NCI-H1436 treated with DMSO at 0.1 percent for 48 hours (cell line): ENCODE data around the gene ZNRF3.

Experiments
- DNase-seq: peaks from one replicate; lab custom pipeline; 2025; lab: John Stamatoyannopoulos, UW

Gene ZNRF3

GRCh38 chr22:28952857-28953256 lies 69.5 kb downstream of the ZNRF3 start:
- DNase-seq, result no peak

DNA sequence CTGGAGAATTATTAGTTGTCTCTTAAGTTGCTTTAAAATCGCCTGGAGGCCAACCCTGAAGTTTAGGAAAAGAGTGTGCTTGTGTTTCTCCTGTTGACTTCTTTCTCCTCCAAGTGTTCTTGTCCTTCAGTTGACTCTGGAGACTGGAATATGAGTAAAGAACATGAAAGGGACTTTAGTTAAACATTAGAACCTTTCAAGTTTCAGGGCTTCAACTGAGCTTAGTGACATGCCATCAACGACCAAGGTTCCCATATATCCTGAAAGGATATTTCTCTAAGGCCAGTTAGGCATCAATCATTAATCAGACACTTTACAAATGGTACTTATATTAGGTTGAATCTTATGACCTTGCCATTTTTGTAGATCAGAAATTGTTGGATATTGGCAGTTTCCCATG lies 70.0 kb downstream of the ZNRF3 start:
- DNase-seq, result no peak

DNA sequence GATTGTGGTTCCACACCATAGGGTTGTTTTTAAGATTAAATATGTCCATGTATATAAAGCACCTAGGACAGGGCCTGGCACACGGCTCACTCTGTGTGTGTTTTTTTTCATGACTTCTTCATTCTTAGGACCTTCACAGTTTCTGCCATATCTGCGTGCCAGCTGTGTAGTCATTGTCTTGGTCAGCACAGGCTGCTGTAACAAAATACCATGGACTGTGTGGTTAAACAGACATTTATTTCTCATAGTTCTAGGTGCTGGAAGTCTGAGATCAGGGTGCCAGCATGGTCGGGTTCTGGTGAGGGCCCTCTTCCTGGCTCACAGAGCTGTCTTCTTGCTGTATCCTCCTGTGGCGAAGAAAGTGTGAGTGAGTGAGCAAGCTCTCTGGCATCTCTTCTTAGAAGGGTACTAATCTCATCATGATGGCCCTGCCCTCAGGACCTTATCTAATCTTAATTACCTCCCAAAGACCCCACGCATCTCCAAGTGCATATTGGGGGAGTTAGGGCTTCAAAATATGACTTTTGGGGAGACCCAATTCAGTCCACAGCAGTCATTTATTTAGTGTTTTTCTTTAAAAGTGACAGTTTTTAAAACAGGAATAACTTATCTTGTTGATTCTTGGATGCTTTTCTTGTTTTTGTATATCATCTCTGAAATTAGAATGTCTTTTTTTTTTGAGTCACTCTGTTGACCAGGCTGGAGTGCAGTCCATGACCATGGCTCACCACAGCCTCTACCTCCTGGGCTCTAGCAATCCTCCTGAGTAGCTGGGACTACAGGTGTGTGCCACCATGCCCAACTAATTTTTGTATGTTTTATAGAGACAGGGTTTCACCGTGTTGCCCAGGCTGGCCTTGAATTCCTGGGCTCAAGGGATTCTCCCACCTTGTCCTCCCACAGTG lies 70.9 kb downstream of the ZNRF3 start:
- no peak for DNase-seq

DNA sequence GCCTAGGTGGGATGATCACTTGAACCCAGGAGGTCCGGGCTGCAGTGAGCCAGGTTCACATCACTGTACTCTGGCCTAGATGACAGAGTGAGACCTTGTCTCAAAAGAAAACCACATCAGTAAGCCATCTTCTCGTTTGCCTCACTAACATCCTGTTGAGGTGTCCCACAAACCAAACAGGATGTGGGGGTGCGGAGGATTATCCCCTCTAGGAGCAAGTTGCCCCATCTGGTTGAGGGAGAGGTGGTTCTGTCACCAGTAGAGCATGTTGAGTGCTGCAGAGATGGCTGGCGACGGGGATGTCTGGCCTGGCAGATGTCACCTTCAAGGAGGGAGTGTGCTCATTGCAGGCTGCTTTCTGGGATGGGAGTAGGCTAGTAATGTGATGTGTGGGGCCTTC lies 72.4 kb downstream of the ZNRF3 start:
- no peak for DNase-seq

- DNase-seq, result no peak
Observed at GRCh38 chr22:28956506-28956905, 73.1 kb downstream of the ZNRF3 start.

DNA sequence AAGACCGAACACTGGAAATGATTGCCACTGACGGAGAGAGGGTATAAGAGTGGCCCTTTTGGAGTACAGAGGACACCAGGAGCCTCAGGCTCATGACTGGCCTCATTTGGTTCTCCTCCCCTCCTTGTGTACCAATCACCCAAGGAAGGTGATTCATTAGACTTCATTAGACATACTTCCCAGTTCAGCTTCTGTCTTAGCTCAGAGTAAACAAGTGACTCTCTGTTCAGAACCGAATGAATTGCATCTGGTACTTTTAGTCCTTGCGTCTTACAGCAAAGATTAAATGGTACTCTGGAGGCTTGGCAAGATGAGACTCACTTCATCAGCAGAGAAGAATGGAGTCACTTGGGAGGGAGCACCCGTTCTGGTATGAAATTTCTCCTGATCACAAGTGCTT lies 75.2 kb downstream of the ZNRF3 start:
- no peak for DNase-seq

GRCh38 chr22:28962042-28962554 lies 78.7 kb downstream of the ZNRF3 start:
- DNase-seq, result no peak

DNA sequence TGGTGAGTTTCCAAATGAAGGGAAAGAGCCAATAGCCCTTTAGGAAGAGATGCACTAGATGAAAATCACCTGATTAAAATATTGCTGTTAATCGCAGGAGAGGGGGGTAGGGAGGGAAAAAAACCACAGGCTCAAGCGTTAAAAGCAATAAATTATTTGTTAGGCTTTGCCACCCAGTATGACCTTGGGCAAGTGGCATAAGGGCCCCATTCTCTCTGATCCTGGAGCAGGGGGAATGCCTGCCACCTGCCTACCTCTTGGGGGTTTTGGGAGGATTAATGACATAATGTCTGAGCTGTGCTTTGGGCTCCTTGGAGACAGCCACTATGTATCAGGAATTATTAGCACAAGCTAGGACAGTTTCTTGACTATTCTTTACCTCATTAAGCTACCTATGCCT lies 80.0 kb downstream of the ZNRF3 start:
- no peak for DNase-seq

- no peak for DNase-seq
Observed at GRCh38 chr22:28967163-28967665, 83.8 kb downstream of the ZNRF3 start.

DNA sequence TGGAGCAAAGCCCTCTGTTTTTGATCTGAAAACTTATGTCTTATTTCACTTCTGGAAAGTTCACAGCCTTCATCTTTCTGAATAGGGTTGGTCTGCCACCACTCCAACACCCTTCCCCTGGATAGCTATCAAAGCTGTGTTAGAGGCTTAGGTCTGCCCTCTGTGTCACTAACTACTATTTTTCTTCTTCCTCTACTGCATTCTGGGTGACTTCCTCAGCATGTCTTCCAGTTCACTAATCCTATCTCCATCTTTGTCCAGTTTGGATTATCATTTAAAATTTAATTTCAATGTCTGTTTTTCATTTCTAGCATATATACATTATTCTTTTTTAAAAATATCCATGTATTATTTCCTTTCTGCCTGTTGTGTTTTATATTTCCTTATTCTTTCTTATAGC lies 84.6 kb downstream of the ZNRF3 start:
- DNase-seq, result no peak

DNA sequence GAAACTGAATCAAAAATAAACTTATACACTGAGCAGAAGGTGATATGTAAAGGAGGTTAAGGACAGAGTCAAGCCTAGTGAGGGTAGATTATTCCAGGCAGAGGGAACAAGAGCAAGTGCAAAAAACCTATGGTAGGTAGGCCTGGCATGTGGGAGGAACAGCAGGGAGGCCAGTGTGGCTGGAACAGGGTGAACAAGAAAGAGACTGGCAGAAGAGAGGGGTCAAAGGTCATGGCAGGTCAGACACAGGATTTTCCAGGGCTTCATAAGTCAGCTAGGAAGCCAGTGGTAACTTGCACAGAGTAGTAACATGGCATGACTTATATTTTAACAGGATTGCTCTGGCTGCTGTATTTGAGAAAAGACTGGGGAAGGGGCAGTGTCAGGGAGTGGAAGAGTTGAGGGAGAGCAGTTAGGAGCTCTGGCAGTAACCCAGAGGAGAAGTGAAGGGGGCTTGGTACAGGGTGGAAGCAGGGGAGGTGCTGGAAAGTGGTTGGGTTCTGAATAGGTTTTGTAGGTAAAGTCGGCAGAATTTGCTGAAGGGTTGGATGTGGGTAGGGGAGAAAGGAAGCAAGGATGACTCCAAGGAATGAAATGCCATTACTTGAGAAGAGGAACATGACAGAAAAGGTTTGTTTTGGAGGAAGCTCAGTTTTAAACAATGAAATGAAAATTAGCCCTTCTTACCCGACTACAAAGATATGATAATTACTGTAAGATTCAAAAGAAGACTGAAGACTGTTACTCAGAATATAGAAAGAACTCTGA lies 86.2 kb downstream of the ZNRF3 start:
- DNase-seq, result no peak

- no peak for DNase-seq
Observed at GRCh38 chr22:28973352-28973751, 90.0 kb downstream of the ZNRF3 start.

GRCh38 chr22:28977060-28977459 lies 93.7 kb downstream of the ZNRF3 start:
- no peak for DNase-seq

DNA sequence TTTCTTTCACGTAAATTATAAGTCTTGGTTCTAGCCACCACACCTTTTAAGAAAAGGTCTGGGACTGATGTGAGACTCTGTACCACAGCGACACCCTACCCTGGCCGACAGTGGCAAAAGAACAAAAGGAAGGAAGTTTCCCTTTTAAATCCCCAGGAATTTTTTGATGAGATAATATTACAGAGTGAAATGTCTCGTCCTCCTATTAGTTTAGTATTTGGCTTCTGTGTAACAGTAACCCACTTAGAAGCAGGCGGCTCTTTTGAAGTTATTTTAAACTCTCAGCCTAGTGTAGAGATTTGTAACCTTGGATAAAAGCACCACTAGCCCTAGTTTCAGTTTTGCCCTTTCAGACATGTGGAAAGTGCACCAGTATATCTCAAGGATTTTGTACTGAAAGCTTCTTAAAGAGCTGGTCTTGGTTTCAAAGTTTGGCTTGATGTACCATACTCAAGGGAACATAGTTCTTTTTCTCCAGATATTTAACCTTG lies 94.2 kb downstream of the ZNRF3 start:
- DNase-seq, result no peak

- DNase-seq, result no peak
Observed at GRCh38 chr22:28978158-28978557, 94.8 kb downstream of the ZNRF3 start.

GRCh38 chr22:28978863-28979796 lies 95.8 kb downstream of the ZNRF3 start:
- DNase-seq, result no peak

DNA sequence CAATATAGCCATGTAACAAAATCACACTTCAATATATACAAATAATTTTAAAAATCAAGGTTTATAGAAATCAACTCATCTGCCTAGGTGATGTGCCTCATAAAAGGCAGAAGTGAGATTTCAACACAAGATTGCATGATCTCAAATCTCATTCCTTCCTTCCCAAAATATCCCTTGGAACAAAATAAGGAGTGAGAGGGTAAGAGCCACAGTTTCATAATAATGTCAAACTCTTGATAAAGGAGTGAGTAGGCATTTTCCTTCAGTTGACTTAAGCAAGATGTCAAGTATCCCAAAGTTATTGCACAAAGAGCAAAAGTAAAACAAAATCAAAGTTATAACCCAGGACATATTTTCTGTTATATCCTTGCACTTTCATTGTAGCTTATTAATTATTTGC lies 97.0 kb downstream of the ZNRF3 start:
- no peak for DNase-seq

GRCh38 chr22:28981818-28982499 lies 98.6 kb downstream of the ZNRF3 start:
- DNase-seq, result no peak

GRCh38 chr22:28983190-28983589 lies 99.8 kb downstream of the ZNRF3 start:
- no peak for DNase-seq

DNA sequence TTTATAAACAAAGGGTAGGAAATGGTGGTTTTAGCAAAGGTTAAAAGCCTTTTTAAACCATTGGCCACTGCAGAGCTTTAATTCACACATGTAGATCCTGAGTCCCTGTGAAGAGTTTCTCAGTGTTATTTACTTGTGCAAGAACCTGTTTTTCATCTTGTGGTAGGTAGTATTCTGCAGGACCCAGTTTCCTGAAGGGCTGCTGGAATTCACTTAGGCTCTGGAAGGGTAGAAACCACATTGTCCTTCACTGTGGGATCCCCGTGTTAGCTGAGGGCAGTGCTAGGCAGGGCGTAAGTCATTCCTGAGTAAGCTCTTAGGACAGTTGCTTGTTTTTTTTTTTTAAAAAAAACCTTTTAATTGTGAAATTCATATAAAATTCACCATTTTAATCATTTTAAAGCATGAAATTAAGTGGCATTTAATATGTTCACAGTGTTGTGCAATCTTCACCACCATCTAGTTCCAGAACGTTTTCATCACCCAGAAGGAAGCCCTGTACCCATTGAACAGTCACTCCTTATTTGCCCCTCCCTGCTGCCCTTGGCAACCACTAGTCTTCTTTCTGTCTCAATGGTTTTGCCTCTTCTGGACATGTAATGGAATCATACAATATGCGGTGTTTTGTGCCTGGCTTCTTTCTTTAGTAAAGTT lies 100.5 kb downstream of the ZNRF3 start:
- DNase-seq, result no peak
